ENCODE measurements around the gene KLHL15.
"Not testable (repeated sequence)": the region's sequence is repeated elsewhere in the genome, so short reads cannot be mapped to it uniquely, and the experiment has no call there.

The KLHL15 gene, protein sequence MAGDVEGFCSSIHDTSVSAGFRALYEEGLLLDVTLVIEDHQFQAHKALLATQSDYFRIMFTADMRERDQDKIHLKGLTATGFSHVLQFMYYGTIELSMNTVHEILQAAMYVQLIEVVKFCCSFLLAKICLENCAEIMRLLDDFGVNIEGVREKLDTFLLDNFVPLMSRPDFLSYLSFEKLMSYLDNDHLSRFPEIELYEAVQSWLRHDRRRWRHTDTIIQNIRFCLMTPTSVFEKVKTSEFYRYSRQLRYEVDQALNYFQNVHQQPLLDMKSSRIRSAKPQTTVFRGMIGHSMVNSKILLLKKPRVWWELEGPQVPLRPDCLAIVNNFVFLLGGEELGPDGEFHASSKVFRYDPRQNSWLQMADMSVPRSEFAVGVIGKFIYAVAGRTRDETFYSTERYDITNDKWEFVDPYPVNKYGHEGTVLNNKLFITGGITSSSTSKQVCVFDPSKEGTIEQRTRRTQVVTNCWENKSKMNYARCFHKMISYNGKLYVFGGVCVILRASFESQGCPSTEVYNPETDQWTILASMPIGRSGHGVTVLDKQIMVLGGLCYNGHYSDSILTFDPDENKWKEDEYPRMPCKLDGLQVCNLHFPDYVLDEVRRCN

DNA sequence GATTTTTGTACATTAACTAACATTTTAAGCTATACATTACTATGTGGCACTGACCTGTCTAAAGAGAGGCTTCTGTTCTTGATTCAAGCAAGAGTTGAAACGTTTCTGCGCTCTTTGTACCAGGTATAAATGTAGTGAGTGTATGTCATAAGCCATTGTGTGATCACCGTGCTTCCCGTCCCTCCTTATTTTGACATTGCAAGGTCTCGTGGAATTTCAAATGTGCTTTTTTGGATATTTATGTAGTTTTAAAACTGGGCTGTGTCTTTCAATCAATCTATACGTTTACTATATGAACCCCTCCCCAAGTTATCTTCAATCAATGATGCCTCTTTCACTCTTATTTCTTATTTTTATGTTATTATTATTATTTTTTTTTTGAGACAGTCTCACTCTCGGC lies at the start of gene KLHL15:
TSS of gene KLHL15 (minus strand) at position 101 of the 400 bp plus-strand sequence. CDS start 20,493 bp downstream, outside the sequence.
- DNase-seq, result no peak

DNA sequence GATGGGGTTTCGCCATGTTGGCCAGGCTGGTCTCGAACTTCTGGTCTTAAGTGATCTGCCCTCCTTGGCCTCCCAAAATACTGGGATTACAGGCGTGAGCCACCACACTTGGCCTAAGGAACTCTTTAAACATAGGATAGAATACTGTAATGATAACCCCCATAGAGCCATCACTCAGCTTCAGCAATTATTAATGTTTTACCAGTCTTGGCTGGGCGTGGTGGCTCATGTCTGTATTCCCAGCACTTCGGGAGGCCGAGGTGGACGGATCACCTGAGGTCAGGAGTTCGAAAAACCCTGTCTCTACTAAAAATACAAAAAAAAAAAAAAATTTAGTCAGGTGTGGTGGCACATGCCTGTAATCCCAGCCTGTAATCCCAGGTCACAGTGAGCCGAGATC lies 42.9 kb upstream of the KLHL15 start:
- no peak for DNase-seq

DNA sequence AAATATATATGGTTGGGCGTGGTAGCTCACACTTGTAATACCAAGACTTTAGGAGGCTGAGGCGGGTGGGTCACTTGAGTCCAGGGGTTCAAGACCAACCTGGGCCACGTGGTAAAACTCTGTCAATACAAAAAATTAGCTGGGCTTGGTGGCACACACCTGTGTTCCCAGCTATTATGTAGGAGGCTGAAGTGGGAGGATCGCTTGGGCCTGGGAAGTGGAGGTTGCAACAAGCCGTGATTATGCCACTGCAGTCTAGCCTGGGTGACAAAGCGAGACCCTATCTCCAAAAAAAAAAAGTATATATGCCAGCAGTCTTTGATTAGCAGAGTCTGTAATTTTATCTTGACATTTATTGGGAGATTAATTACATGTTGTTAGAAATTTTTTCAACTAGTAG lies 36.5 kb upstream of the KLHL15 start:
- DNase-seq, result no peak

DNA sequence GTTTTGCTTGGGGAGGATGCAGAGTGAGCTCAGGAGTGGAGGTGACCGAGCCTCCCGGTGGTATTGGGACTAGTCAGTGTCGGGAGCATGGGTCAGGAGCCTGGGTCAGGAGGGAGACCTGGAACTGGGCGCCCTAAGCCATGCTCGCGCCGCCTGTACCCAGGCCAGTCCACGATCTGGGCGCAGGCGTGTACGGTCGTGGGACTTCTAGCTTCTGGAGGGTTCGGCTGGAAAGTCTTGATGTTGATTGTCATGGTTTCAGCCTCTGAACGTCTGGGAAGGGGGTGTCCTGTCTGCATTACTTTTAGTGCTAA lies 28.0 kb upstream of the KLHL15 start:
- DNase-seq, result no peak

DNA sequence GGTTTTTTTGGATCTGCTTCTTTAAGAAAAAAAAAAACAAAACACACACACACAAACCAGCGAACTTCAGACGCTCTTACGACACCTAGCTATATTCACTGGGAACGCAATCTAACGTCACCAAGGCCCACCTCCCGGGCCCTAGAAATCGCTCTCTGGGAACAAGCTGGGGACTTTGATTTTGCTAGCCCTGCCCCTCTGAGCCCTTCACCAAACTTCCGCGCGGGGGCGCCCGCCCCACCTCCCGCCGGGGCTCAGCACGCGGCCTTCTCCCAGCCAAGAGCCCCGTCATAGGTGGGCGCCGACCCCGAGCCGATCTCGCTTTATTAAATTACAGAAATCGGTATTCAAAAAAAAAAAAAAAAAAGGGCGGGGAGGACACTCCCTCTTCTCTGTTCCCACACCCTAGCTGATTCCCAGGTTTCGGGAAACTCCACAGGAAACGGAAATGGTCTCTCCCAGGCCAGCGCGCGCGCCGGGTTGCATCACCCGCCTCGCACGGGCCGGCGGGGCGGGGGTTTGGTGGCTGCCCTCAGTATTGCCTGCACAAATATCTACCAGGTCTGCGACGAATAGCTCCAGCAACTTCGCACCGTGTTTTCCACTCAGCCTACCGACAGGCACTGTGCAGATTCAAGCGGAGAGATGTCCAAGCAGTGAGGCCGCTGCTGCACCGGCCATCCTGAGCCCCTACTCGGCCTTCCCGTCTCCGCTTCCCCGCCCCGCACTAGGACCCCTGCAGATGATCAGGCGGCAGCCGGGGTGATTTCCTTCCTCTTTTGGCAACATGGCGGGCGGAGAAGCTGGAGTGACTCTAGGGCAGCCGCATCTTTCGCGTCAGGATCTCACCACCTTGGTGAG lies 27.4 kb upstream of the KLHL15 start, which contains the start of gene EIF2S3:
TSS of gene EIF2S3 (plus strand) at position 775 of the 861 bp plus-strand sequence. CDS start at position 788, 13 bp downstream.
- DNase-seq, result peak; percentile 96

DNA sequence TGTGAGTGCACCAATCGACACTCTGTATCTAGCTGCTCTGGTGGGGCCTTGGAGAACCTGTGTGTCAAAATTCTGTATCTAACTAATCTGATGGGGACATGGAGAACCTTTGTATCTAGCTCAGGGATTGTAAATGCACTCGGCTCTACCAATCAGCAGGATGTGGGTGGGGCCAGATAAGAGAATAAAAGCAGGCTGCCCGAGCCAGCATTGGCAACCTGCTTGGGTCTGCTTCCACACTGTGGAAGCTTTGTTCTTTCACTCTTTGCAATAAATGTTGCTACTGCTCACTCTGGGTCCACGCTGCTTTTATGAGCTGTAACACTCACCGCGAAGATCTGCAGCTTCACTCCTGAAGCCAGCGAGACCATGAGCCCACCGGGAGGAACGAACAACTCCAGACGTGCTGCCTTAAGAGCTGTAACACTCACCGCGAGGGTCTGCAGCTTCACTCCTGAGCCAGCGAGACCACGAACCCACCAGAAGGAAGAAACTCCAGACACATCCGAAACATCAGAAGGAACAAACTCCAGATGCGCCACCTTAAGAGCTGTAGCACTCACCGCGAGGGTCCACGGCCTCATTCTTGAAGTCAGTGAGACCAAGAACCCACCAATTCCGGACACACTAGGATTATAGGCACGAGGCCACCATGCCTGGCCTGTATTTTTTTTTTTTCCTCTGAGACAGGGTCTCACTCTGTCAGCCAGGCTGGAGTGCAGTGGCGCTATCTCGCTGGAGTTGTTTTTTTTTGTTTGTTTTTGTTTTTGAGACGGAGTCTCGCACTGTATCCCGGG lies 23.7 kb upstream of the KLHL15 start:
- peak; percentile 21 for DNase-seq

DNA sequence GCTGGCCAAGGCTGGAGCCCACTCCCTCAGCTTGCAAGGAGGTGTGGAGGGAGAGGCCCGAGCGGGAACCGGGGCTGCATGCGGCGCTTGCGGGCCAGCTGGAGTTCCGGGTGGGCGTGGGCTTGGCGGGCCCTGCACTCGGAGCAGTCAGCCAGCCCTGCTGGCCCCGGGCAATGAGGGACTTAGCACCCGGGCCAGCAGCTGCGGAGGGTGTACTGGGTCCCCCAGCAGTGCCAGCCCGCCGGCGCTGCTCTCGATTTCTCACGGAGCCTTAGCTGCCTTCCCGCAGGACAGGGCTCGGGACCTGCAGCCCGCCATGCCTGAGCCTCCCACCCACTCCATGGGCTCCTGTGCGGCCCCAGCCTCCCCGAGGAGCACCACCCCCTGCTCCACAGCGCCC lies 22.7 kb upstream of the KLHL15 start:
- not testable (repeated sequence) for DNase-seq

DNA sequence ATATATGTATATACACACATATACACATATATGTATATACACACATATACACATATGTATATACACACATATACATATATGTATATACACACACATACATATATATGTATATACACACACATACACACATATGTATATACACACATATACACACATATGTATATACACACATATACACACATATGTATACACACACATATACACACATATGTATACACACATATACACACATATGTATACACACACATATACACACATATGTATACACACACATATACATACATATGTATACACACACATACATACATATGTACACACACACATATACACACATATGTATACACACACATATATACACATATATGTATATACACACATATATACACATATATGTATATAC lies 19.1 kb upstream of the KLHL15 start:
- not testable (repeated sequence) for DNase-seq

DNA sequence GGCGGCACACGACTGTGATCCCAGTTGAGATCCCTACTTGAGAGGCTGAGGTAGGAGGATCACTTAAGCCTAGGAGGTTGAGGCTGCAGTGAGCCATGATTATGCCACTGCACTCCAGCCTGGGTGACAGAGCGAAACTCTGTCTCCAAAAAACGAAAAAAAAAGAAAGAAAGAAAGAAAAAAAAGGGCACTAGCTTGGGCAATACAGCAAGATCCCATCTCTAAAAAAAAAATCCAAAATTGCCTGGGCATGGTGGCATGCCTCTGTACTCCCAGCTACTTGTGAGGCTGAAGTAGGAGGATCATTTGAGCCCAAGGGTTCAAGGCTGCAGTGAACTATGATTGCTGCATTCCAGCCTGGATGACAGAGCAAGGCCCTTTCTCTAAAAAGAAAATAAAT lies 10.7 kb upstream of the KLHL15 start:
- DNase-seq, result no peak

DNA sequence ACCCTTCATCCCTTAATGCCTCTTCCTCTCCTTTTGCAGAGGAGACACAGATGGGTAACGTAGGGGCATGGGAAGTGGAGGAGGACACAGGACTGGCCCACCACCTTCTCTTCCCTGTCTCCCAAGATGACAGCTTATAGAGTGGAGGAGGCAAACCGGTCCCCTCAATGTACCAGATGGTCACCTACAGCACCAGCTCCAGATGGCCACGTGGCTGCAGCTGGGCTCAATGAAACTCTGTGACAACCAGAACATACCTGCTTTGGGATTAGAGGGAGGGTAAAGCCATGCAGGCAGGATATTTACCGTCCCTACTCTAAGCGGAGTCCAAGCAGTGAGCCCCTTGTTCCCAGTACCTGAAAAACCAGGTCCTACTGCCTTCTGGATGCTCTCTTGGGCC lies 7.5 kb upstream of the KLHL15 start:
- no peak for DNase-seq

DNA sequence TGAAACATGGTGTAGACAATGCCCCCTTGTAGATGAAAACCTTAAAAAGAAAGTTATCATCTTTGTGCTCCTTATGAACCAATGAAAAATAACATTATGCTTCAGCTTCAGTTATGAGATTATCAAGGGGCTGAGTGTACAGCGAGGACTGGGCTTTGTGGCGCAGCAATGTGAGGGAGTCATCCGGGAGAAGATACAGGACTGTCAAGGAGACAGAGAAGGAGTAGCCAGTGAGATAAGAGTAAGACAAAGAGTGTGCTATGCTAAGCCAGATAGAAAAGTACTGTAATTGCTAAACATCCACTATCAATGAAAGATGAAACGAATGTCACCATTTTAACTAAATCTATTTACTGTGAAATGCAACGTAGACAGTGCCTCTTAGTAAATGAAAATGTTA lies 3.6 kb upstream of the KLHL15 start:
- no peak for DNase-seq

DNA sequence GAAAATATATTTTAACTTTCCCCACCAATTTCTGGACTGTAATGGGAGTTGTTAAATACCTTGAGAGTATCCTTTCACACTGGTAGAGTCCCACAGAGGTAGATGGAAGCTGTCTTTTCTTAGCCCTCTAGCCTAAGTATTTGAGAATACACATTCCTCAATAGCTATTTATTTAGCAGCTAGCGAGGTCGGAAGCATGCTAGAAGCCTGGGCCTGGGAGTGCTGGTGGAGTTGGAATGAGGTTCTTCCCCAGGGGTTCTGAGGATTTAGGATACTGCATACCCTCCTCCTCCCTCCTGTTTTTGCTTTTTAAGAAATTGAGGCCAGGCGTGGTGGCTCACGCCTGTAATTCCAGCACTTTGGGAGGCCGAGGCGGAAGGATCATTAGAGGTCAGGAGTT lies 999 bp upstream of the KLHL15 start:
- no peak for DNase-seq

DNA sequence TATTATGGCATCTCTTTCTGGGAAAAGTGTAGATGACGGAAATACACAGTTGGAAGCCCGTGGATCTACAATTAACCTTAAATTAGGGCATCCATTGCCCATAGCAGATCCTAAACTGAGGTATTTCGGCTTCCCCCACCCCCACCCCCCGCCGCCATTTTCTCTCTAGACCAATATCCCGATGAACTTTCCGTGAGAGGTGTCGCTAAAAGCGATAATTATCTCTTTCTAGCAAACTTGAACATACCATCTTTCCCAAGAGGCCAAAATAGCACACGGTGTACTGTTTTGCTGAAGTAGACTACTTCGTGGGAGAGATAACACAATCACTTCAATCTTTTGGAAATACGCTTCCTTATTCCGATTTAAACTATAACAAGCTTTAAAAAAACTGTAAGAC lies 554 bp downstream of the KLHL15 start:
- DNase-seq, result peak; percentile 51

DNA sequence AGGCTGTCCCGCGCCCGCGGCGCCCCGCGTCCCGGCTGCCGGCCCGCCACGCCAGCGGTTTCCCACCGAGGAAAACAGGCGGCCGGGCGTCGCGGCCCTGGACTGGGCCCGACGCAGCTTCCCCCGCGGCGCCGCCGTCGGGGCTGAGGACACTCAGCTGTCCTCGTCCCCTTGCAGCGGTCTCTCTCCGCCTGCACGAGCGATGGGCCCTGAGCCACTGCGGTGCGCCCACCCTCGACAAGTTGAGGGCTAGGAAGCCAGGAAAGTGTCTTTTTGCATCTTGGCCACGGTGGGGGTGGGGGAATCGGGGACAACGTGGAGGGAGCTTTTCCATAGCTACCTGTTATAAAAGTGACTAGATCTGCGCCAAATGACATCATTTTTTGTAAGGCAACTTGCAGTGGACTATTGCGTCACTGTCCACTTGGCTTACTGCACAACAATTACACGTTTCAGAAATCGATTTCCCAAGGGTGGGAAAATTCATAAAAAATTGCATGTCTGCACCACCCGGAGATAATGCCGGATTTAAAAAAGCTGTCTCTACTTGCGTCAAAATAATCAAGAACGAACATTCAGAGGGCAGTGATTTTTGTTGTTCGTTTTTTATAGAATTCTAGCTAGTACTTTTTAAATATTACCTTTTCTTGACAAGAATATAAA lies 1.1 kb downstream of the KLHL15 start:
- peak; percentile 48 for DNase-seq

DNA sequence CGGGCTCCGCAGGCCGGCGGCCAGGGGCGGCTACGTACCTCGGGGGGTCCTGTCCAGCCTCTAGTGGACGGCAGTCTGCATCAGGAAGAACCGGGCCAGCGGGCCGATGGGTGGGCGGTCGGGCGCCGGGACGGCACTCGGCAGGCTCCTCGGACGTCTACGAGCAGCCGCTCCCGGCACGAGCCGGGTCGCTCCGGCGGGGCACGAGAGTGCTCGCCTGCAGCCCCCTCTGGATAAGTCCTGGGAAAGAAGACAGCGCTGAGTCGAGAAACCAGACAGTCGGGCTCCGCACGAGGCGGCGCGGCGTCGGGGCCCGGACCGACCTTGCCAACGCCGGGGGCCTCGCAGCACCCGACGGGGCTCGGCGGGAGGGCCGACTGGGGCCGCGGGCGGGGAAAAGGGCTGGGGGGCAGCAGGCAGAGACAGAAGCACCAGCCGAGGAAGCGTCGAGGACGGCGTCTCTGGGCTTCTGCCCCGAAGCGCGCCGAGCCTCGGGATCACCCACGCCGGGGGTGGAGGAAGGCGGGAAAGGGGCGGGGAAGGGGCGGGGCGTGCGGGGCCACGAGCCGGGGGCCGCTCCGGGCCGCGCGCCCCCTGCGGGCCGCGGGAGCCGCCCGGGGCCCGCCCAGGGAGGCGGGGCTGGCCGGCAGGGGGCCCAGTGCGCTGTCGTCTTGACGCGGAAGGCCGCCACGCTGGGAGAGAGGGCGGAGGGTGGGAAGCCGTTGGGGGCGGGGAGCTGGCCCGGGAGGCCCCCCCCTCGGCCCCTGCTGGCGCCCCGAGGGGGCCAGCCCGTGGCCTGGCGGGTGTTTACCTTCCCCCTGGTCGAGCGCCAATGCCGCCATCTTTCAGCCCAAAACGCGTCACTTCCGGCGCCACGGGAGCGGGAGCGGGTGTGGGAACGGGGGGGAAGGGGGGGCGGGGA lies 1.9 kb downstream of the KLHL15 start:
- peak; percentile 94 for DNase-seq

DNA sequence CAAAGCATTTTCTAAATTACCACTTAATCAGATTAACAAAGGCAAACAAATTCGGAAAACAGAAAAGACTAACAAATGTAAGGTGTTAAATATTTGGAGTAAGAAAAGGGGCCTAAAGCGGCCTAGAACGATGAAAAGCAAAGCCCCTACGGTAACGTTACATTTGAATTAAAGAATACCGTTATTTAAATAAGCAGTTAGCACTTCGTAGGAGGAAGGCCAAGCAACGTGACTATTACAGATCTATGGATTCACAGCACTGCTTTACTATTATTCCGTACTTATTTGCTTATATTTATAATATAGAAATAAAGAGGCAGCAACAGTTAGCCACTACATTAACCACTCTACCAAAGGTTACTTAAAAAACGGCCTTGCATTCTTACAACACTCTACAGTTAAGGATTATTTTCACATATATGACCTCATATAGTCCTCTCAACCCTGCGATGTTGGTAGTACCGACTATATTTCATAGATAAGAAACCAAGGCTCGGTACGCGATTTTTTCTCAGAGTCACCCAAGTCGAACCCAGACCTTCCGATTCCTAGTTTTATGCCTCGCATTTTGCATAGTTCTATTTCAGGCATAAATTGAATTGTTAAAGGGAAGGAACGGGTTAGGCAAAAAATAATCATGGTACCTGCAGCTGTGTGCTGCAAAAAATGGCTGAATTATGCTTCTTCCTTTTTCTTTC lies 2.9 kb downstream of the KLHL15 start:
- DNase-seq, result peak; percentile 60

DNA sequence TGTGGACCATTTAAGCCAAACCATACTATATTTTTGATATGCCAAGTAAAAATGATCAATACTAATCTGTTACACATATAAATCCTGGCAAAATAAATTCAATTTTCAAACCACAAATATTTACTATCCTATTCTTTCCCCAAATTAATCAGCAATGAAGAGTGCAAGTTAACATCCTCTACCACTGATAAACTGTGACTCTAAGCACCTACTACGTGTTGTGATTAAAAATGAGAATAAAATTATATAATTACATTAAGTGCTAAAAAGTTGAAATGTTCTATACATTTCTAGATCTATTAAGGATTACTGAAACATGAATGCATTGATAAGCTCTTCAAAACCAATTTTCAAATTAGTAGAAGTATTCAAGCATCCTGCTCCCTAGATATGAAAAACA lies 3.4 kb downstream of the KLHL15 start:
- DNase-seq, result no peak

DNA sequence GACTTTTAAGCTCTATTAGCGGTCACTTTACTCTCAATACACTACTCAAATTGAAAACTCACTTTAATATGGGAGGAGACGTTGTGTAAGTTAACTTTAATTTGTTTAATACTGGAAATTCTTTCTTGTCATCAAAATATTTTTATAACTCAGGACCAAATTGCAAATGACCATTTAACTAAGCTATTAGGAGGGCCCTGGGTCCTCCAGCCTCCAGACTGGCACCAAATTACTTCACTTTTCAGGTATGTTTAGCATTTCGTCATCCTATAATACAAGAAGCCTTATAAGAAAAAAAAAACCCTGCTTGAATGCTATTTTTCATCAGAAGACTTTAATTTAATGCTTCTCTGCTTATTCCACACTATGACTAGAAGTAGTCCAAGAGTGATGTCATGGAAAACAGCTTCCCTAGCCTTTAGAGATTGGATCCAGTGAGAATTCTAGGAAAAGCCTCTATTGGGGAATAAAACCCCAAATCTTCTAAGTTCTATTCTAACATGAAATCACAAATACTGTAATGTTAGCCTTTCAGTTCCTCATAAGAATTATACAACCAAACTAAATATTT lies 6.6 kb downstream of the KLHL15 start:
- no peak for DNase-seq

DNA sequence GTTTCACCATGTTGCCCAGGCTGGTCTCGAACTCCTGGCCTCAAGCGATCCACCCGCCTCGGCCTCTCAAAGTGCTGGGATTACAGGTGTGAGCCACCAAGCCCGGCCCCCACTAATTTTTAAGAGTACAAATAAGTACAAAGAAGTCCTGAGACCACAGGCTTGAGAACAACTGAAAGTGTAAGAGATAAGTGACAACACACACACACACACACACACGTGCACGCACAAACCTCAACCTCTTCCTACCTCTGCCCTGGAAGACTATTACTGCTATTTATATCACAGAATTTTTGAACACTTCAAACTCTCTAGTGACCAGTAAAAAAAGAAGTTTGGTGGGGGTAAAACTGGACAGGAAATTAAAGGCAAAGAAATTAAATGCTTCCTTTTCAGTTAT lies 7.5 kb downstream of the KLHL15 start:
- DNase-seq, result peak; percentile 29

DNA sequence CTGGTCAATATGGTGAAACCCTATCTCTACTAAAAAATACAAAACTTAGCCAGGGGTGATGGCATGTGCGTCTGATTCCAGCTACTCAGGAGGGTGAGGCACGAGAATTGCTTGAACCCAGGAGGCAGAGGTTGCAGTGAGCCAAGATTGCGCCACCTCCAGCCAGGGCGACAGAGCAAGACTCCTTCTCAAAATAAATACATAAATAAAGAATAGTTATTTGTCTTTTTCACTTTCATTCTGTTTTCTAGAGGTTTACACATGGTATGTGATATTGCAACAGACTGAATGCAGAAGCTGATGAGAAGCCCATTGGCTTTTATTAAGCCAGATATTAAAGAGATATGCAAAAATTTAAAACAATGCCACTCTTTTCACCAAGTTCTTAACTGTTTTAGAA lies 8.2 kb downstream of the KLHL15 start:
- DNase-seq, result no peak
